ENCODE measurements around the gene CDX1.
A peak's percentile ranks its signal among the peaks of the same experiment; 100 is the strongest.

Gene CDX1

GRCh38 chr5:150163547-150164059 lies 3.0 kb upstream of the CDX1 start:
- DNase-seq: no peak

DNA sequence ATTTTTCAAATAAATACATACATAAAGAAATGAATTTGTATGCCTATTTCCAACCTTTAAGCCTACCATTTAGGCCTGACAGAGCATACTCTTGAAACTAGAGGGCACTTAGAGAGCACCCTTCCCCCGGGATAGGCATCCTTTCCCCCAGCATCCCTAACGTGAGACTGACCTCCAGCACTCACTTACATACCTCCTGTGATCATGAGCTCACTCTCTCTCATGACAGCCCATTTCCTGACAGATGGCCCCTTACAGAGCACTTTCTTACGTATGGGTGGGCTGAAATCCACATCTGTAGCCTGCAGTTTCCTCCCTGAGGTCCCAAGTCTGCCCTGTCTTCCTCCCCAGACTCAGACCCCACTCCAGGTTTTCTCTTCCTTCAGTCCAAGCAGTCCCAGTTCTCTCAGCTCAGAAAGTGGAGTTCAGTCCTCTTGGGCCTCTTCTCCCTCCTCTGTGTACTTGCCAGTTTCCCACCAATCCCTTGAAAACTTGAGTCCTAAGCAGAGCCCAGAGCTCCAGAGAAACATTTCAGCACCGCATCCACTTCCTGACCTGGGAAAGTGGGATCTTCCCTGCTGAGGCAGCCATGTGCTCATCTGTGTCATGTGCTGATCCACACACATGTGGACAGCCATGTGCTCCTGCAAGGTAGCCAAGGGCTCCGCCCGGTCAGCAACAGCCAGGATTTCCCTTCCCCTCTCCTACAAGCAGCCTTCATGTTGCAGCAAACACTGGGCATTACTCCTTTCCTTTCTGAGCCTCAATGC lies 2.2 kb upstream of the CDX1 start:
- no peak for DNase-seq

DNA sequence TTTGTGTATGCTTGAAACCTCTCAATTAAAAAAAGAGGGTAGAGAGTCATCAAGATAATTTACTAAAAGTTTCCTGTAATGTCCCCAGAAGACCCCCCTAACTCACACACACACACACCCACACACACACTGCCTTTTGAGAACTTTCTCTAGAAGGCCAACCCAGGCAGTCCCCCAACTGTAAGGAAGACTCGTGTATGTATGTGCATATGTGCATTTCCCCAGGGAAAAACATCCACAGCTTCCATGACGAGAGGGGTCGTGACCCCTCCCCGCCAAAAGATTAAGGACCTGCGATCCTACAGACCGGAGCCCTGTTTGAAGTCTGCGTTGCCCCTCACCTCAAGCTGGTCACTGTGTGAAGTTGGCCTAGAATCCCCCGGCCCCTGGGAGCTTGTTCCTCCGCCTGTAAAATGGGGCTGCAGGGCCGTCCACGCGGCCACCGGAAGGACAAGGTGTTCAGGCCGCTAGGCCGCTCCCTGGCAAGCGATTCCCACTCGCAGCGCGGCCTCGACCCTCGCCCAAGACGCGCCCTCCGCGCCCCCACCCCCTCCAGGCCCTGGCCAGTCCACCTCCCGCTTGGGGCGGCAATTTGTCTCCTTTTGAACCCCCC lies 435 bp upstream of the CDX1 start:
- no peak for DNase-seq

- no peak for DNase-seq
Measured at GRCh38 chr5:150167512-150167850, 903 bp downstream of the CDX1 start.

DNA sequence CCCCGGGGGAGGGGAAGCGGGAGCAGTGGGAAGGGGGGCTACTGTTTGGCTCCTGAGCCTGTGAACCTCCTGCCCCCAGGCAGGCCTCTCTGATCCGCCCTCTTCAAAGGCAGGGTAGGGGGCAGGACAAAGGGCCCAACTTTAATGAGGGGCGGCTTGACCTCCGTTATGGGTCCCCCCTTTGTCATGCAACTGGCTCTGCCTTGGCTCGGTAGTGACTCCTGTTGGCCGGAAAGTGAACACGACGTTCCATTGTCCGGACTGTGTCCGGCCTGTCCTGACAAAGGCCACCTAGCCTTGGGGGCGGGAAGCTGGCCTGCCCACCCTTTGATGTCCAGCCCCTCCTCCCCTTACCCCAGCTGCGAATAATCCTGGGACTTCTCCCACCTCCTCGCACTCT lies 1.3 kb downstream of the CDX1 start:
- no peak for DNase-seq

- DNase-seq: no peak
Measured at GRCh38 chr5:150168864-150169263, 2.3 kb downstream of the CDX1 start.

DNA sequence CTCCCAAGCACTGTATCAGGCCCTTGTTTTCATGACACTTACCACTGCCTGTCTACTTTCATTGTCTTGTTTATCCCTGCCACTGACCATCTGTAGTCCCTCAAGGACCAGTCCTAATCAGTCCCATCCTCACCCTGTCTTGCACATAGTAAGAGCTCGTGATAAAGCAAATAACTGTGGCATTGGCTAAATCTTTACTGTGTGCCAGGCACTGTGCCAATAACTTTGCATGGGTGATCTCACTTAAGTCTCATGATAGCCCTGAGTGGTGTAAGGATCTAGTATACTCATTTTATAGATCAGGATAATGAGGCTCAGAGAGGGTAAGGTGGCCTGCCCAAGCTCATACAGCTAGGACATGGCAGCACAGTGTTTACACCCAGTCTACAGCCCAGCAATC lies 5.6 kb downstream of the CDX1 start:
- DNase-seq: peak; percentile 39

- DNase-seq: no peak
Measured at GRCh38 chr5:150172556-150172955, 6.0 kb downstream of the CDX1 start.

- no peak for DNase-seq
Measured at GRCh38 chr5:150173161-150173560, 6.6 kb downstream of the CDX1 start.

- DNase-seq: no peak
Measured at GRCh38 chr5:150174285-150174684, 7.7 kb downstream of the CDX1 start.

DNA sequence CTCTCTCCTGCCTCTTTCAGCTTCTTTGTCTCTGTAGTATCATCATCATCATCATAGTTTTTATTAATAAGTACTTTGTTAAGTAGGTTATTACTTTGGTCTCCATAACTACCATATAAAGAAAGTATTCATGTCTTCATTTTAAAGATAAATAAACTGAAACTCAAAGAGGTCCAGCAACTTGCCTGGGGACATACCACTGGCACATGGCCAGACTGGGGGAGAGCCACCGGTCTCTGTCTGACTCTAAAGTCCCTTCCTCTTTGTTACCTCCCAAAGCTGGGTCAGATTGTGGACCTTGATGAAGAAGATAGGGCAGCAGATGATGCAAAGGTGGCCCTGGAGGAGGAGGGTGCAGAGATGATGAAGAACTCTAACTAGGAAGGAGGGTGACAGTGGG lies 8.5 kb downstream of the CDX1 start:
- no peak for DNase-seq

DNA sequence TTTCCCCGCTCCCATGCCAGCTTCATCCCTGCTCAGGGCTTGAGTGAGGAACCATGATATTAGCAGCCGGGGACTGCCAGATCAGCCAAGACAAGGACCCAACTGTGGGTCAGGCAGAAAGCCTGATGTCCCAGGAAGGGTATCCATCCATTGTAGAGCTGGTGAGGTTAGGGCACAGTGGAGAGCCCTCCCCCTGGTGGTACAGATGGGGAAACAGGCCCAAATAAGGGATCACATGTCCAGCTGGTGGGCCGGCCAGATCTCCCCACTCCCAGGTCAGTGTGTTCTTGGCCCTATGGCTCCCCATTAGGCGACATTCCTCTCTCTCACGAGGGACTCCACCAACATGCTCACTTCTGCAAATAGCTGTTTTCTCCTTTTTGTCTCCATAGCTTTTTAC lies 9.0 kb downstream of the CDX1 start:
- peak; percentile 59 for DNase-seq

- no peak for DNase-seq
Measured at GRCh38 chr5:150176745-150177477, 10.3 kb downstream of the CDX1 start.

GRCh38 chr5:150177721-150178120 lies 11.1 kb downstream of the CDX1 start:
- no peak for DNase-seq

GRCh38 chr5:150178262-150178661 lies 11.7 kb downstream of the CDX1 start:
- DNase-seq: no peak

DNA sequence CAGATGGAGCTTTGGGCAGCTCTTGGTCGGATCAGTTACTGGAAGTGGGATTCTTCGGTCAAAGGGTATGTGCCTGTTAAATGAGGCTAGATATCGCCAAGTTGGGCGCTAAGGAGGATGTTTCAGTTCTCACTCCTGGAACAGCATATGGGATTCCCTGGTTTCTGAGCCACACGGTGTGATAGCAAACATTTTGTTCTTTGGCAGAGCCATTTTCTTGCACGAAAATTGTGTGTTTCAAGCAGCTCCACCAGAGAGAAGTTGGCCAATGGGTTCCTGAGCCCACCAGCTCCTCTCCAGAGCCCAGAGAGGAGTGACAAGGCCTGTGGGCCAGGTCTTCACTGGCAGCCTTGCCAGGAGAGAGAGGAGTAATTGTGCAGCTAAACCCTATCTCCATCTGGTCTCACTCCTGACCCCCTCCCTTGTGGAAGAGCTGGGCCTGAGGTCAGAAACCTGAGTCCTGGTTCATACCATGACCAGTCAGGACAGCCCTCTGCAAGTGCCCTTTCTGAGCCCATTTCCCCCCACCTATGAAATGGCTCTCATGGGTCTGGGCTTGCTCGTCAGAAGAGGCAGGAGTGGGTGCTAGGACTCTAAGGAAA lies 12.5 kb downstream of the CDX1 start:
- no peak for DNase-seq

- DNase-seq: no peak
Measured at GRCh38 chr5:150180241-150181026, 13.9 kb downstream of the CDX1 start.

DNA sequence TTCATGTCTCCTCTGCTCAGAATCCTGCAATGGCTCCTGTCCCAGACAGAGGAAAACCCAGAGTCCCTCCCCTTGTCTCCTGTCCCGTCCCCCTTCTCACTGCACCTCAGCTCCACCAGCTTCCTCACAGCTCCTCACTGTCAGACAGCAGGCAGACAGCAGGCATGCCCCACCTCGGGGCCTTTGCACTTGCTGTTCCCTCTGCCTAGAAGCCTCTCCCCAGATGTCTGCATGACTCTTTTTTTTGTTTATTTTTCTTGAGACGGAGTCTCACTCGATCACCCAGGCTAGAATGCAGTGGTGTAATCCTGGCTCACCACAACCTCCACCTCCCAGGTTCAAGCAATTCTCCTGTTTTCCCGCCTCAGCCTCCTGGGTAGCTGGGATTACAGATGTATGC lies 14.4 kb downstream of the CDX1 start:
- DNase-seq: peak; percentile 63

DNA sequence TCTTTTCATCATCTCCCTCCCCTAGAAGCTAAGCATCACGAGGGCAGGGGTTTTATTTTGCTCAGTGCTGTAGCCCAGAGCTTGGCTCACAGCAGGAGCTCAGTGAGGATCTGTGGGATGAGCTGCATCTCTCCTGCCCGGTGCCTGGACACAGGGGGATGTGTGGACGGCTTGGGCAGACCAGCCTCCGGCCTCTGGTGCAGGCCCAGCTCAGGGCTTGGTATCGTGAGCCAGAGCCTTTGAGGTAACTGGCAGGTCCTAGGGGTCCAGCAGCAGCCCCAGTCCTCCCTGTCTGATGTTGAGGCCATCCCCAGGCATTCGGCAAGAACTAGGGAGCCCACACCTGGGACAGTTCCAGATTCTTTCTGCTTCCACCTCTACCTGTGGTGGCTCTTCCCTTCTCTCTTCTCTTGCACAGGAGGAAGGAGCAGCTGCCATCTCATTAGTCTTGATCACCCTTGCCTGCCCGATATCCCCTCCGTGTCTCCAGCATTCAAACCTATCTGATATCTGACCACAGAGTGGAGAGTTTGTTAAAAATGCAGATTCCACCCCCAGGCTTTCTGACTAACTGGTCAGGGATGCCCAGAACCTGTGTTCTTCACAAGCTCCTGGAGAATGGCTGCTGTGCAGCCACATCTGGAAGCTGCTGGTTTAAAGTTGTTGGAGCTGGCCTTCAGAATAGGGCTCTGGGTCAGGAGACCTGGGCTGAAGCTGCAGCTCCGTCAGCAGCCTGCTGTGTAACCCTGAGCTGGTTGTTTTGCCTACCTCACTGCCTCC lies 15.4 kb downstream of the CDX1 start:
- peak; percentile 37 for DNase-seq

DNA sequence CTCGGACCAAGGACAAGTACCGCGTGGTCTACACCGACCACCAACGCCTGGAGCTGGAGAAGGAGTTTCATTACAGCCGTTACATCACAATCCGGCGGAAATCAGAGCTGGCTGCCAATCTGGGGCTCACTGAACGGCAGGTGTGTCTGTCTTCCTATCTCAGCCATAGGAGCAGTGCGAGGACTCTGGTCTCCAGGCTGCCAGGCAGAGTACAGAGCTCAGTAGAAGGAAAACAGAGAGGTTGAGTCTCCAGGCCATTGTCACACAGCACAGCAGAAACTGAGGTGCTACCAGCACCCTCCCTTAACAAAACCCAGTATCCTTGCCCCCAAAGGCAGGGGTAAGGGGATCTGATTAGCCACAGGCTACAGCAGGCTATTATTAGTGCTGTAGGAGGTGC lies 16.2 kb downstream of the CDX1 start:
- no peak for DNase-seq

DNA sequence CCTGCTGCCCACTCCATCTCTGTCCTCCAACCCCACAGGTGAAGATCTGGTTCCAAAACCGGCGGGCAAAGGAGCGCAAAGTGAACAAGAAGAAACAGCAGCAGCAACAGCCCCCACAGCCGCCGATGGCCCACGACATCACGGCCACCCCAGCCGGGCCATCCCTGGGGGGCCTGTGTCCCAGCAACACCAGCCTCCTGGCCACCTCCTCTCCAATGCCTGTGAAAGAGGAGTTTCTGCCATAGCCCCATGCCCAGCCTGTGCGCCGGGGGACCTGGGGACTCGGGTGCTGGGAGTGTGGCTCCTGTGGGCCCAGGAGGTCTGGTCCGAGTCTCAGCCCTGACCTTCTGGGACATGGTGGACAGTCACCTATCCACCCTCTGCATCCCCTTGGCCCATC lies 16.9 kb downstream of the CDX1 start:
- no peak for DNase-seq

DNA sequence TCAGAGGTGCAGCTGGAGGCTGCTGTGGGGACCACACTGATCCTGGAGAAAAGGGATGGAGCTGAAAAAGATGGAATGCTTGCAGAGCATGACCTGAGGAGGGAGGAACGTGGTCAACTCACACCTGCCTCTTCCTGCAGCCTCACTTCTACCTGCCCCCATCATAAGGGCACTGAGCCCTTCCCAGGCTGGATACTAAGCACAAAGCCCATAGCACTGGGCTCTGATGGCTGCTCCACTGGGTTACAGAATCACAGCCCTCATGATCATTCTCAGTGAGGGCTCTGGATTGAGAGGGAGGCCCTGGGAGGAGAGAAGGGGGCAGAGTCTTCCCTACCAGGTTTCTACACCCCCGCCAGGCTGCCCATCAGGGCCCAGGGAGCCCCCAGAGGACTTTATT lies 17.4 kb downstream of the CDX1 start:
- no peak for DNase-seq
